Measurements from ENCODE around the gene SAP25. TPM values are rescaled to one million over a fixed set of nuclear protein-coding genes. Genes with fewer than 3 reads are reported as not detected.

Gene SAP25
- total RNA-seq, 1 donor from 2014 or later, result 1.9 TPM

DNA sequence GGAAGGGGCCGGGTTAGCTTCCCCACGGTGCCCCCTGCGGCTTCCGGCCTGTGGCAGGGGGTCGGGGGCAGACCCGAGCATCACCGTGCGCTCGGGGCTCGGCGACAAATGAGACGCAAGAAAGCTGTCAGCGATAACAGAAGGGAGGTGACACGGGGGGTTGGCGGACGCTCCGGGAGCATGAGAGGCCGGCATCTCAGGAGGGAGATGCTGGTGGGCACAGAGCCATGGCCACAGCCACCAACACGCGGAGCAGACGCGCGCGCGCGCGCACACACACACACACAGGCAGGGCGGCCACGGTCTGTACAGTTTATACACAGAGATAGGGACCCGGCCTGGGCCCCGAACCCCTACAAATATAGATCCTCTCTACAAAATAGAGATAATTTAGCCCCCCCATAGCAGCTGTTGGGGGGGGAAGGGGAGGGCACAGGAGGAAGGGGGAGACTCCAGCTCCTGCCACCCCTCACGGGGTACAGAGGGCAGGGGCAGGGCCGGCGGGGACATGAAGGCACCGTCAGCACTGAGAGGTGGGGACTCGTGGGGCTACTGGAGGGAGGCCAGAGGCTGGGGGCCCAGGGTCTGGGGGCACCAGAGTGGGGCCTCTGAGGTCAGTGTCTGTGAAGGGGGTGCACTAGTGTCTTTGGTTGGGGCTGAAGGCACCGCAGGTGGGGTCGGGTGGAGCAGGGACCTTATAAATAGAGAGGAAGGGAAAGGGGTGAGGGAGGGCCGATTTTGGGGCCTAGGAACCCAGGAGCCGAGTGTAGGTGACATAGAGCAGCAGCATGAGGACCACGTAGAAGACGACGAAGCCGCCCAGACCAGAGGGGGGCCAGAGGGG, 884 bp upstream of the SAP25 start:
- no peak overlapping the region for H3K4me2 ChIP-seq (ENCODE audit: low read length)
- no peak overlapping the region for H3K4me3 ChIP-seq (ENCODE audit: insufficient read depth, low read depth, low read length)
- Mint-ChIP-seq H3K9me3 (ENCODE audit: unreplicated experiment) (no peaks in the 10 kb centered on the region), H3K36me3 (ENCODE audit: low read depth, unreplicated experiment) (peaks cover 7% of the 10 kb centered on the region), H3K4me3 (ENCODE audit: unreplicated experiment) (no peak overlapping the region), H3K27me3 (ENCODE audit: low read depth, unreplicated experiment) (peaks cover 3% of the 10 kb centered on the region), H3K27ac (ENCODE audit: unreplicated experiment) (no peak overlapping the region), H3K4me1 (ENCODE audit: low read depth, unreplicated experiment) (peaks cover 6% of the 10 kb centered on the region)
- peaks cover 2% of the 10 kb centered on the region for H3K36me3 ChIP-seq (ENCODE audit: insufficient read depth, low read length)
- DNase-seq (ENCODE audit: low read depth), result no peak
- no peak overlapping the region for H3K9ac ChIP-seq (ENCODE audit: low read length)
- no peak overlapping the region for H3K27ac ChIP-seq (ENCODE audit: low read depth, low read length)
- H3K79me2 ChIP-seq (ENCODE audit: insufficient read depth, low read length), result no peaks in the 10 kb centered on the region
- H3K4me1 ChIP-seq (ENCODE audit: insufficient read depth, low read length), result peaks cover 22% of the 10 kb centered on the region
- no peak overlapping the region for H2AFZ ChIP-seq (ENCODE audit: low read depth, low read length)
- no peak for FAIRE-seq
- TF ChIP-seq EZH2 (IDR thresholded peaks at IDR 0.05; ENCODE audit: insufficient read depth, low read length), result no peak
- TF ChIP-seq, protein P1, sequence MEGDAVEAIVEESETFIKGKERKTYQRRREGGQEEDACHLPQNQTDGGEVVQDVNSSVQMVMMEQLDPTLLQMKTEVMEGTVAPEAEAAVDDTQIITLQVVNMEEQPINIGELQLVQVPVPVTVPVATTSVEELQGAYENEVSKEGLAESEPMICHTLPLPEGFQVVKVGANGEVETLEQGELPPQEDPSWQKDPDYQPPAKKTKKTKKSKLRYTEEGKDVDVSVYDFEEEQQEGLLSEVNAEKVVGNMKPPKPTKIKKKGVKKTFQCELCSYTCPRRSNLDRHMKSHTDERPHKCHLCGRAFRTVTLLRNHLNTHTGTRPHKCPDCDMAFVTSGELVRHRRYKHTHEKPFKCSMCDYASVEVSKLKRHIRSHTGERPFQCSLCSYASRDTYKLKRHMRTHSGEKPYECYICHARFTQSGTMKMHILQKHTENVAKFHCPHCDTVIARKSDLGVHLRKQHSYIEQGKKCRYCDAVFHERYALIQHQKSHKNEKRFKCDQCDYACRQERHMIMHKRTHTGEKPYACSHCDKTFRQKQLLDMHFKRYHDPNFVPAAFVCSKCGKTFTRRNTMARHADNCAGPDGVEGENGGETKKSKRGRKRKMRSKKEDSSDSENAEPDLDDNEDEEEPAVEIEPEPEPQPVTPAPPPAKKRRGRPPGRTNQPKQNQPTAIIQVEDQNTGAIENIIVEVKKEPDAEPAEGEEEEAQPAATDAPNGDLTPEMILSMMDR (IDR thresholded peaks at IDR 0.05; ENCODE audit: insufficient read depth, low read depth, low read length), result no peak
- H3K9me3 ChIP-seq (ENCODE audit: insufficient read depth, low read depth, low read length), result no peaks in the 10 kb centered on the region
- H4K20me1 ChIP-seq (ENCODE audit: insufficient read depth, low read length), result peaks cover 1% of the 10 kb centered on the region
- no peaks in the 10 kb centered on the region for H3K27me3 ChIP-seq (ENCODE audit: insufficient read depth, low read length)

DNA sequence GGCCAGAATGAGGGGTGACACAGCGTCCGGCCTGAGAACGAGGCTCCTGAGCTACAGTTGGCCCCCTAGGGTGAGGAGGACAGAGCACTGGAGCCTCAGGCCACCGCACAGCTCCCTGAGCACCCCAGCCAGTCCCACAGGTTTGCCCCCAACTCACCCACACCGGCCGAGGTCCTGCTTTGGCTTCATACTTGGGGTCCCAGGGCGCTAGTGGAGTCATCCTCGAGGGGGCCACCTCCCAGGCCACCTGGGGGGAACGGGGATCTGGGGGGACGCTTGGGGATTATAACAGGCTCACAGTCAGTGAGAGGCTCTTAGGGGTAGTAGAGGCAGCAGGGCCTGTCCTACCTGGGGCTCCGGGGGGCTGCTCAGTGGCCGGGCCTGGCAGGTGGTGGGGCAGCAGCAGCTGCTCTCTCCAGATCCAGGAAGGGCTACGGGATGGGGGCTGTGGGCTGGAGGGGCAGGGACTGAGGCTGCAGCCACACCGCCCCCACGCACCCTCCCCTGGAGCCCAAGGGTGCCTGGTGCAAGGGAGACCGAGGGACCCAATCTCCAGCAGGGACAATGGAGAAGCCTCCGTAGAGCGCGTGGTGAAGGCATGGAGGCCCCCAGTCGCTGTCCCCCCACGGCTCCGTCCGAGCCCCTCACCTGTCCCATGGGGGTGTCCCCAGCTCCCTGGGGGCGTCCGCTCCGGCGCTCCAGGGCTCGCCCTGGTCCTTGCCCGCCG, 588 bp downstream of the SAP25 start:
- no peak overlapping the region for H3K4me3 Mint-ChIP-seq (ENCODE audit: unreplicated experiment)
- TF ChIP-seq EZH2 (IDR thresholded peaks at IDR 0.05; ENCODE audit: insufficient read depth, low read length), result no peak
- TF ChIP-seq, protein P1 (IDR thresholded peaks at IDR 0.05; ENCODE audit: insufficient read depth, low read depth, low read length), result no peak
- Histone ChIP-seq H3K9me3 (ENCODE audit: insufficient read depth, low read depth, low read length) (no peaks in the 10 kb centered on the region), H3K9ac (ENCODE audit: low read length) (no peak overlapping the region), H3K79me2 (ENCODE audit: insufficient read depth, low read length) (no peaks in the 10 kb centered on the region), H3K27me3 (ENCODE audit: insufficient read depth, low read length) (no peaks in the 10 kb centered on the region), H3K4me1 (ENCODE audit: insufficient read depth, low read length) (peaks cover 24% of the 10 kb centered on the region), H3K4me2 (ENCODE audit: low read length) (no peak overlapping the region), H3K36me3 (ENCODE audit: insufficient read depth, low read length) (no peaks in the 10 kb centered on the region), H3K4me3 (ENCODE audit: insufficient read depth, low read depth, low read length) (no peak overlapping the region), H4K20me1 (ENCODE audit: insufficient read depth, low read length) (no peaks in the 10 kb centered on the region), H2AFZ (ENCODE audit: low read depth, low read length) (no peak overlapping the region), H3K27ac (ENCODE audit: low read depth, low read length) (no peak overlapping the region)
- FAIRE-seq, result no peak
- H3K9me3 Mint-ChIP-seq (ENCODE audit: unreplicated experiment), result no peaks in the 10 kb centered on the region
- peaks cover 4% of the 10 kb centered on the region for H3K36me3 Mint-ChIP-seq (ENCODE audit: low read depth, unreplicated experiment)
- peaks cover 5% of the 10 kb centered on the region for H3K27me3 Mint-ChIP-seq (ENCODE audit: low read depth, unreplicated experiment)
- no peak for DNase-seq (ENCODE audit: low read depth)
- H3K4me1 Mint-ChIP-seq (ENCODE audit: low read depth, unreplicated experiment), result peaks cover 6% of the 10 kb centered on the region
- no peak overlapping the region for H3K27ac Mint-ChIP-seq (ENCODE audit: unreplicated experiment)

Data from astrocyte (in vitro differentiated cells and primary cell).